PC-9 (cell line): ENCODE measurements around the gene ANXA7. TPM values are rescaled to one million over a fixed set of nuclear protein-coding genes. Genes with fewer than 3 reads are reported as not detected.
A peak's percentile ranks its signal among the peaks of the same experiment; 100 is the strongest.
"Not testable (repeated sequence)": the region's sequence is repeated elsewhere in the genome, so short reads cannot be mapped to it uniquely, and the experiment has no call there.

ENCODE experiments used
- BruUV-seq: library from RNA; stranded (reverse); fragments of 400-500 nt; replicated peaks from 2 replicates; lab custom pipeline; 2021; lab: Mats Ljungman, UMichigan
- CTCF ChIA-PET: fragments of 300-600 bp; sonication (Branson Sonifier 250); formaldehyde crosslinking; loops from one replicate; lab custom pipeline; 2022; ENCODE audit warnings: antibody characterized with exemption; lab: Charles Lee
- POLR2A ChIA-PET: fragments of 300-600 bp; sonication (Branson Sonifier 250); formaldehyde crosslinking; loops from one replicate; lab custom pipeline; 2022; ENCODE audit warnings: antibody characterized with exemption; ENCODE audit not compliant: unreplicated experiment; lab: Charles Lee
- DNase-seq, 2 experiments: peaks; one replicate each; pipeline versions ENCODE4 v3.0.0 to v3.0.0-alpha.2; 2015 to 2022; ENCODE audit warnings: mixed read lengths in 1 of 2
- H2AFZ ChIP-seq: fragments of 200-600 bp; sonication (generic); 2 replicates; pipeline ENCODE4 v1.8.1; 2017; ENCODE audit warnings: antibody characterized with exemption
- H3F3A ChIP-seq: fragments of 200-600 bp; sonication (generic); 2 replicates; pipeline ENCODE4 v1.8.1; 2017; ENCODE audit warnings: antibody characterized with exemption, mild to moderate bottlenecking, low read depth; ENCODE audit not compliant: insufficient read depth
- H3K27ac ChIP-seq: fragments of 200-600 bp; sonication (generic); 2 replicates; pipeline ENCODE4 v1.6.1; 2016; ENCODE audit warnings: mixed run types
- H3K27me3 ChIP-seq: fragments of 200-600 bp; sonication (generic); 2 replicates; pipeline ENCODE4 v1.6.1; 2016; ENCODE audit warnings: low read depth, mixed run types; ENCODE audit not compliant: insufficient read depth
- H3K36me3 ChIP-seq: fragments of 200-600 bp; sonication (generic); 2 replicates; pipeline ENCODE4 v1.6.1; 2016; ENCODE audit warnings: low read depth, mixed run types
- H3K4me1 ChIP-seq: fragments of 200-600 bp; sonication (generic); replicated peaks from 2 replicates; pipeline ENCODE4 v1.6.1; 2016; ENCODE audit warnings: mixed run types; ENCODE audit not compliant: insufficient read depth
- H3K4me2 ChIP-seq: fragments of 200-600 bp; sonication (generic); 2 replicates; pipeline ENCODE4 v1.6.1; 2017; ENCODE audit warnings: mixed run types
- H3K4me3 ChIP-seq: fragments of 200-600 bp; sonication (generic); 2 replicates; pipeline ENCODE4 v1.6.1; 2016; ENCODE audit warnings: mixed run types
- H3K79me2 ChIP-seq: fragments of 200-600 bp; sonication (generic); 2 replicates; pipeline ENCODE4 v1.6.1; 2017; ENCODE audit warnings: low read depth, mixed run types
- H3K9me2 ChIP-seq: fragments of 200-600 bp; sonication (generic); 2 replicates; pipeline ENCODE4 v1.8.1; 2017; ENCODE audit warnings: mild to moderate bottlenecking; ENCODE audit not compliant: insufficient read depth
- H3K9me3 ChIP-seq: fragments of 200-600 bp; sonication (generic); 2 replicates; pipeline ENCODE4 v1.8.1; 2016; ENCODE audit warnings: low read depth; ENCODE audit not compliant: insufficient read depth
- H4K20me1 ChIP-seq: fragments of 200-600 bp; sonication (generic); 2 replicates; pipeline ENCODE4 v1.8.1; 2017; ENCODE audit not compliant: insufficient read depth
- CTCF ChIP-seq: fragments of 200-600 bp; sonication (generic); conservative IDR thresholded peaks from 2 replicates; pipeline ENCODE4 v1.6.1; 2017; ENCODE audit warnings: mixed run types, antibody characterized with exemption, mild to moderate bottlenecking, moderate library complexity
- EZH2 ChIP-seq: fragments of 200-600 bp; sonication (generic); IDR thresholded peaks from 2 replicates; pipeline ENCODE4 v1.8.0; 2017; ENCODE audit warnings: antibody characterized with exemption, low read depth
- intact Hi-C: fragments of 100-400 bp; cut with micrococcal nuclease; formaldehyde crosslinking; loops from one replicate; pipeline ENCODE4 v1.10.0; 2022; ENCODE audit not compliant: unreplicated experiment
- total RNA-seq: library from RNA; stranded (reverse); gene quantifications from 2 replicates; pipeline ENCODE4 v1.2.3, GENCODE V29; 2021

ANXA7 gene
- total RNA-seq, 1 experiment from 2014 or later = 154 TPM

DNA sequence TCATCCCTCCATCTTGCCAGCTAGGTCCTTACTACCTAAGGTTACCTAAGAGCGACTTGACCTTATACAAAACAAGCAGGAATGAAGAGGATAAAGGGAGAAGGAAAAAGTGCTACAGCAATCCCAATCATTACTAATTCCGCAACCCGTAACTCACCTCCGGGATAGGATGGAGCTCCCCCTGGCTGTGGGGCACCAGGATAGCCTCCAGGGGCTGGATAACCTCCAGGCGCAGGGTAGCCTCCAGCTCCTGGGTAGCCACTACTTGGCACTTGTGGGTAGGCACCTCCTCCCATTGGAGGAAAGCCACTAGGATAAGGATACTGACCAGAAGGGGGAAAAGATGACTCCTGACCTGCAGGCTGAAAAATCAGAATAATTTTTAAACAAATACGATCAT is 15.8 kb downstream of the ANXA7 start:
- H4K20me1 ChIP-seq = peaks cover 29% of the 10 kb centered on the region
- H3K27me3 ChIP-seq = no peaks in the 10 kb centered on the region
- intact Hi-C loops = no loop called here
- POLR2A ChIA-PET = interaction anchor here (0.5 kb wide), 1 partner anchor 230 kb away, joined by 5 read pairs; no protein-coding TSS in a partner anchor
- H3K9me3 ChIP-seq = no peaks in the 10 kb centered on the region
- H2AFZ ChIP-seq = no peak overlapping the region
- 0 out of 2 replicates have a peak, but pooled peaks cover 4% of the 10 kb centered on the region for H3F3A ChIP-seq
- no peaks in the 10 kb centered on the region for H3K9me2 ChIP-seq
- TF ChIP-seq CTCF = peak; percentile 62
- TF ChIP-seq EZH2 = no peak
- no peak overlapping the region for H3K4me3 ChIP-seq
- peaks cover 41% of the 10 kb centered on the region for H3K36me3 ChIP-seq
- no peaks in the 10 kb centered on the region for H3K4me1 ChIP-seq
- H3K4me2 ChIP-seq = no peak overlapping the region
- CTCF ChIA-PET = no interaction called here
- peaks cover 43% of the 10 kb centered on the region for H3K79me2 ChIP-seq
- no TSS peak for BruUV-seq
- DNase-seq = no peak
- no peak overlapping the region for H3K27ac ChIP-seq

DNA sequence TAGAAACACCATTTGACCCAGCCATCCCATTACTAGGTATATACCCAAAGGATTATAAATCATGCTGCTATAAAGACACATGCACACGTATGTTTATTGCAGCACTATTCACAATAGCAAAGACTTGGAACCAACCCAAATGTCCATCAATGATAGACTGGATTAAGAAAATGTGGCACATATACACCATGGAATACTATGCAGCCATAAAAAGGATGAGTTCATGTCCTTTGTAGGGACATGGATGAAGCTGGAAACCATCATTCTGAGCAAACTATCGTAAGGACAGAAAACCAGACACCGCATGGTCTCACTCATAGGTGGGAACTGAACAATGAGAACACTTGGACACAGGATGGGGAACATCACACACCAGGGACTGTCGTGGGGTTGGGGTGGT is 19.5 kb downstream of the ANXA7 start:
- H3K9me2 ChIP-seq, DNase-seq, H3K4me2 ChIP-seq, H3F3A ChIP-seq, H2AFZ ChIP-seq, BruUV-seq, intact Hi-C loops, H3K27ac ChIP-seq, H3K4me1 ChIP-seq, H3K4me3 ChIP-seq, CTCF ChIA-PET, H3K9me3 ChIP-seq, H3K79me2 ChIP-seq, H3K27me3 ChIP-seq, POLR2A ChIA-PET: not testable (repeated sequence)
- H4K20me1 ChIP-seq = peaks cover 31% of the 10 kb centered on the region; the same call in 1 of the 2 replicates
- peaks cover 49% of the 10 kb centered on the region for H3K36me3 ChIP-seq

- peaks cover 53% of the 10 kb centered on the region for H3K36me3 ChIP-seq
- H3K4me3 ChIP-seq = no peak overlapping the region
- no TSS peak for BruUV-seq
- H3K9me3 ChIP-seq = no peaks in the 10 kb centered on the region
- no peak overlapping the region for H3K27ac ChIP-seq
- no peak overlapping the region for H2AFZ ChIP-seq
- H3K9me2 ChIP-seq = no peaks in the 10 kb centered on the region
- DNase-seq = no peak
- no peaks in the 10 kb centered on the region for H3K79me2 ChIP-seq
- H3F3A ChIP-seq = 0 out of 2 replicates have a peak, but pooled peaks cover 4% of the 10 kb centered on the region
- intact Hi-C loops = no loop called here
- no peaks in the 10 kb centered on the region for H3K27me3 ChIP-seq
- no peak for TF ChIP-seq EZH2
- no peak for TF ChIP-seq CTCF
- H3K4me1 ChIP-seq = no peaks in the 10 kb centered on the region
- no peak overlapping the region for H3K4me2 ChIP-seq
- POLR2A ChIA-PET = no interaction called here
- CTCF ChIA-PET = no interaction called here
- peaks cover 19% of the 10 kb centered on the region; the same call in 1 of the 2 replicates for H4K20me1 ChIP-seq
Measured at GRCh38 chr10:73388228-73388627, 25.6 kb downstream of the ANXA7 start.

GRCh38 chr10:73386583-73386982 is 27.3 kb downstream of the ANXA7 start:
- Histone ChIP-seq H3K9me2 (no peaks in the 10 kb centered on the region), H3K9me3 (no peaks in the 10 kb centered on the region), H3K36me3 (peaks cover 66% of the 10 kb centered on the region), H3F3A (0 out of 2 replicates have a peak, but pooled peaks cover 4% of the 10 kb centered on the region), H3K27me3 (no peaks in the 10 kb centered on the region), H3K27ac (no peak overlapping the region), H2AFZ (no peak overlapping the region), H3K4me1 (no peaks in the 10 kb centered on the region), H3K4me3 (no peak overlapping the region), H3K4me2 (no peak overlapping the region), H4K20me1 (peaks cover 19% of the 10 kb centered on the region; the same call in 1 of the 2 replicates), H3K79me2 (no peaks in the 10 kb centered on the region)
- ChIA-PET CTCF (no interaction called here), POLR2A (no interaction called here)
- DNase-seq = no peak
- BruUV-seq = no TSS peak
- intact Hi-C loops = no loop called here
- TF ChIP-seq CTCF (no peak), EZH2 (no peak)
